Gastrocnemius medialis (tissue), 4 donors: ENCODE measurements around the gene USP44. TPM values are rescaled to one million over a fixed set of nuclear protein-coding genes. Genes with fewer than 3 reads are reported as not detected.

ENCODE experiments used
- ATAC-seq, 2 donors: fragments of 150-250 bp; one replicate each; pipeline ENCODE4 v1.9.1; 2016
- DNase-seq, 2 donors: peaks; one replicate each; pipeline ENCODE4 v3.0.0-alpha.2; 2019
- H3K27ac ChIP-seq, 4 donors: fragments of 200-600 bp; sonication (generic); 1 replicate in 1 of 4; 2 replicates in 3 of 4; pipeline ENCODE4 v1.5.1; 2016 to 2018; ENCODE audit warnings: mild to moderate bottlenecking in 2 of 4, moderate library complexity in 1 of 4
- H3K27me3 ChIP-seq, 3 donors: fragments of 200-600 bp; sonication (generic) in 2 of 3; 1 replicate in 1 of 3; 2 replicates in 2 of 3; pipeline versions ENCODE4 v1.5.1 to v1.6.0; 2016 to 2019; ENCODE audit warnings: mild to moderate bottlenecking in 1 of 3, moderate library complexity in 1 of 3
- H3K36me3 ChIP-seq, 2 donors: fragments of 200-600 bp; sonication (generic) in 1 of 2; one replicate each; pipeline ENCODE4 v1.5.1; 2017 to 2018
- H3K4me1 ChIP-seq, 2 donors: fragments of 200-600 bp; sonication (generic) in 1 of 2; one replicate each; pipeline ENCODE4 v1.5.1; 2016 to 2017; ENCODE audit warnings: mild to moderate bottlenecking in 2 of 2
- H3K4me3 ChIP-seq, 4 donors: fragments of 200-600 bp; sonication (generic) in 3 of 4; 1 replicate in 1 of 4; 2 replicates in 3 of 4; pipeline ENCODE4 v1.5.1; 2016 to 2019; ENCODE audit warnings: mild to moderate bottlenecking in 2 of 4
- H3K9me3 ChIP-seq, 3 donors: fragments of 200-600 bp; sonication (generic) in 2 of 3; 1 replicate in 1 of 3; 2 replicates in 2 of 3; pipeline ENCODE4 v1.5.1; 2016 to 2019
- CTCF ChIP-seq, 5 experiments: fragments of 450-650 bp in 3 of 5; fragments of 200-600 bp in 2 of 5; sonication (generic) in 2 of 5; IDR thresholded peaks in 4 of 5; conservative IDR thresholded peaks in 1 of 5; 1 replicate in 4 of 5; 2 replicates in 1 of 5; pipeline ENCODE4 v1.5.1; 2016 to 2019; ENCODE audit warnings: antibody characterized with exemption in 5 of 5, mild to moderate bottlenecking in 3 of 5, moderate library complexity in 3 of 5
- POLR2A ChIP-seq, 2 donors: fragments of 450-650 bp; IDR thresholded peaks; one replicate each; pipeline ENCODE4 v1.6.1; 2017; ENCODE audit warnings: antibody characterized with exemption in 2 of 2, mild to moderate bottlenecking in 2 of 2, moderate library complexity in 2 of 2
- in situ Hi-C, 4 donors: fragments of 200-750 bp; cut with MboI; loops; one replicate each; pipeline versions ENCODE4 v1.15.0 to v1.8.0; 2017; ENCODE audit warnings: low sequenced_read_pairs in 4 of 4
- intact Hi-C: fragments of 100-400 bp; cut with DNase I; formaldehyde crosslinking; loops from one replicate; pipeline ENCODE4 v1.15.1; 2023; ENCODE audit warnings: low total_unique reads
- total RNA-seq, 4 donors: library from RNA; depleted of rRNA; stranded (reverse); fragments of >200 nt; gene quantifications; one replicate each; pipeline versions ENCODE4 v1.1.0 to v1.2.3, GENCODE V29; 2016

Gene USP44
- total RNA-seq = under 1 TPM; 0.07 to 0.42 (median 0.34) TPM

GRCh38 chr12:95551305-95551704, at the start of gene USP44:
TSS of gene USP44 (minus strand) at chr12:95551476. CDS start at chr12:95534256, 17,220 bp downstream.
- no peak within 1 kb of the TSS for H3K27ac ChIP-seq
- ATAC-seq (no peak), DNase-seq (no peak)
- intact Hi-C loops (no loop called here), in situ Hi-C loops (no loop called here)
- H3K4me3 ChIP-seq = no peak within 1 kb of the TSS
- peaks cover 15 to 19% (median 16%) of the 10 kb centered on the region in 3 donors for H3K27me3 ChIP-seq
- no peaks in the 10 kb centered on the region for H3K36me3 ChIP-seq
- peaks cover 0 to 6% (median 0%) of the 10 kb centered on the region in 3 donors for H3K9me3 ChIP-seq
- H3K4me1 ChIP-seq = no peaks in the 10 kb centered on the region
- no peak for TF ChIP-seq POLR2A (IDR thresholded peaks at IDR 0.05)
- no peak for TF ChIP-seq CTCF (IDR thresholded peaks at IDR 0.05 in 4 of 5, conservative IDR thresholded peaks at IDR 0.05 in 1 of 5)

- H3K9me3 ChIP-seq = no peaks in the 10 kb centered on the region
- no peak overlapping the region for H3K4me3 ChIP-seq
- no peaks in the 10 kb centered on the region for H3K36me3 ChIP-seq
- H3K27ac ChIP-seq = peak overlapping the region in 1 of 4 donors; percentile 54
- ATAC-seq (peak in 1 of 2 donors; percentile 33), DNase-seq (peak in 1 of 2 donors; percentile 45)
- intact Hi-C loops = loop anchor here (10.0 kb wide), 1 partner anchor 184 kb away; no protein-coding TSS in a partner anchor
- no peak for TF ChIP-seq POLR2A (IDR thresholded peaks at IDR 0.05)
- no peak for TF ChIP-seq CTCF (IDR thresholded peaks at IDR 0.05 in 4 of 5, conservative IDR thresholded peaks at IDR 0.05 in 1 of 5)
- in situ Hi-C loops = no loop called here
- H3K27me3 ChIP-seq = no peaks in the 10 kb centered on the region
- no peaks in the 10 kb centered on the region for H3K4me1 ChIP-seq
These were observed 49.3 kb upstream of the USP44 start for GRCh38 chr12:95600567-95600966.

GRCh38 chr12:95599880-95600279, 48.6 kb upstream of the USP44 start:
- H3K4me1 ChIP-seq = no peaks in the 10 kb centered on the region
- TF ChIP-seq CTCF (IDR thresholded peaks at IDR 0.05 in 4 of 5, conservative IDR thresholded peaks at IDR 0.05 in 1 of 5) = no peak
- TF ChIP-seq POLR2A (IDR thresholded peaks at IDR 0.05) = no peak
- H3K27ac ChIP-seq = no peak overlapping the region
- ATAC-seq (no peak), DNase-seq (no peak)
- intact Hi-C loops = loop anchor here (10.0 kb wide), 1 partner anchor 185 kb away; no protein-coding TSS in a partner anchor
- in situ Hi-C loops = no loop called here
- no peaks in the 10 kb centered on the region for H3K27me3 ChIP-seq
- H3K9me3 ChIP-seq = no peaks in the 10 kb centered on the region
- H3K36me3 ChIP-seq = no peaks in the 10 kb centered on the region
- H3K4me3 ChIP-seq = no peak overlapping the region

GRCh38 chr12:95594136-95594535, 42.9 kb upstream of the USP44 start:
- Histone ChIP-seq H3K27me3 (no peaks in the 10 kb centered on the region), H3K4me1 (no peaks in the 10 kb centered on the region), H3K36me3 (no peaks in the 10 kb centered on the region), H3K27ac (no peak overlapping the region), H3K4me3 (no peak overlapping the region), H3K9me3 (no peaks in the 10 kb centered on the region)
- in situ Hi-C loops (no loop called here), intact Hi-C loops (no loop called here)
- no peak for TF ChIP-seq POLR2A (IDR thresholded peaks at IDR 0.05)
- no peak for TF ChIP-seq CTCF (IDR thresholded peaks at IDR 0.05 in 4 of 5, conservative IDR thresholded peaks at IDR 0.05 in 1 of 5)
- no peak for DNase-seq
- no peak for ATAC-seq
